Epithelial cell of esophagus (primary cell): ENCODE results near the gene DENND2C.

ENCODE experiments used
- DNase-seq: peaks from one replicate; pipeline ENCODE4 v3.0.0; 2010; ENCODE audit warnings: low read depth
- H3K4me3 ChIP-seq: 2 replicates; pipeline ENCODE4 v1.5.1; 2011; ENCODE audit warnings: mild to moderate bottlenecking, low read length, control low read depth
- TF ChIP-seq, protein P1 (sequence below): IDR thresholded peaks from 2 replicates; pipeline ENCODE4 v1.5.1; 2011; ENCODE audit warnings: low read depth, mild to moderate bottlenecking, low read length, control low read depth, inconsistent platforms; ENCODE audit not compliant: insufficient read depth; ENCODE audit errors: missing control alignments

DENND2C gene

DNA sequence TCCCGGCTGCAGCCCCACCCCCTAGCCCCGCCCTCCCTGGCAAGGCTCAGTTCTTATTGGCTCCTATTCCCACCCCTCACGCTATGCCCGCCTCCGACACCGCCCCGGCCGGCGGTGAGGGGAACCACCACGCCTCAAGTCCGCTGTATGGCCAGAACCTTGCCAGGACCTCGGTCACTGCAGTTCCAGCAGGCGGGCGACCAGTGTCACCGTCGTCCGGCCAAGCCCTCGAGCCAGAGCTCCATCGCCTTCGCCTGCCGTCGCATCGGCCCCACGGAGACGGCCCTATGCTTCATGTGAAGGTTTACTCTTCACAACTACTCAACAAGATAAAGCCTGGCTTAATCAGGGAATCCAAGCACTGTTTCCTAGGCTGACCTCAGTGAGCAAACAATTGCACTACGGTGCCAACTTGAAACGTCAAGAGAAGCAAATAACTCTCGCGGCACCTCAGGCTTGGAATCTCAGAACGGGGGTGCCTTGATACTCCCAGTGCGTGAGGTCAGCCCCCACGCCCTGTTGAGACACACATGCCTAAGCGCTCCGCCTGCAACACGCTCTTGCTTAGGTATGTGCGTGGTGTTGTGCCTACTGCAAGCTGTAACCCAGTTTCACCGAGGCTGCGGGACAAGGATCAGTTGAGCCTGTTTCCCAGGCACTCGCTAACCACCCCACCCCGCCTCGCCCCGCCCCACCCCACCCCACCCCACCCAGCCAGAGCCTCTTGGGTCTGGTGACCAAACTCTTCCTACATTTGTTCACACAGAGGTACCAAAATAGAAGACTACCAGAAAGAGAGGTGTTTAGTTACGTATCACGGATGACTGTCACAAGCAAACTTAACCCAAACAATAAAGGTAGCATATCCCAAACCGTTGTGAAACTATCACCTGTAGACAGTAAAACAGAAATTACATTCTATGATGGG lies 498 bp upstream of the DENND2C start:
- TF ChIP-seq, protein P1, sequence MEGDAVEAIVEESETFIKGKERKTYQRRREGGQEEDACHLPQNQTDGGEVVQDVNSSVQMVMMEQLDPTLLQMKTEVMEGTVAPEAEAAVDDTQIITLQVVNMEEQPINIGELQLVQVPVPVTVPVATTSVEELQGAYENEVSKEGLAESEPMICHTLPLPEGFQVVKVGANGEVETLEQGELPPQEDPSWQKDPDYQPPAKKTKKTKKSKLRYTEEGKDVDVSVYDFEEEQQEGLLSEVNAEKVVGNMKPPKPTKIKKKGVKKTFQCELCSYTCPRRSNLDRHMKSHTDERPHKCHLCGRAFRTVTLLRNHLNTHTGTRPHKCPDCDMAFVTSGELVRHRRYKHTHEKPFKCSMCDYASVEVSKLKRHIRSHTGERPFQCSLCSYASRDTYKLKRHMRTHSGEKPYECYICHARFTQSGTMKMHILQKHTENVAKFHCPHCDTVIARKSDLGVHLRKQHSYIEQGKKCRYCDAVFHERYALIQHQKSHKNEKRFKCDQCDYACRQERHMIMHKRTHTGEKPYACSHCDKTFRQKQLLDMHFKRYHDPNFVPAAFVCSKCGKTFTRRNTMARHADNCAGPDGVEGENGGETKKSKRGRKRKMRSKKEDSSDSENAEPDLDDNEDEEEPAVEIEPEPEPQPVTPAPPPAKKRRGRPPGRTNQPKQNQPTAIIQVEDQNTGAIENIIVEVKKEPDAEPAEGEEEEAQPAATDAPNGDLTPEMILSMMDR: no peak
- H3K4me3 ChIP-seq: peak overlapping the region; percentile 79
- DNase-seq: peak; percentile 100

DNA sequence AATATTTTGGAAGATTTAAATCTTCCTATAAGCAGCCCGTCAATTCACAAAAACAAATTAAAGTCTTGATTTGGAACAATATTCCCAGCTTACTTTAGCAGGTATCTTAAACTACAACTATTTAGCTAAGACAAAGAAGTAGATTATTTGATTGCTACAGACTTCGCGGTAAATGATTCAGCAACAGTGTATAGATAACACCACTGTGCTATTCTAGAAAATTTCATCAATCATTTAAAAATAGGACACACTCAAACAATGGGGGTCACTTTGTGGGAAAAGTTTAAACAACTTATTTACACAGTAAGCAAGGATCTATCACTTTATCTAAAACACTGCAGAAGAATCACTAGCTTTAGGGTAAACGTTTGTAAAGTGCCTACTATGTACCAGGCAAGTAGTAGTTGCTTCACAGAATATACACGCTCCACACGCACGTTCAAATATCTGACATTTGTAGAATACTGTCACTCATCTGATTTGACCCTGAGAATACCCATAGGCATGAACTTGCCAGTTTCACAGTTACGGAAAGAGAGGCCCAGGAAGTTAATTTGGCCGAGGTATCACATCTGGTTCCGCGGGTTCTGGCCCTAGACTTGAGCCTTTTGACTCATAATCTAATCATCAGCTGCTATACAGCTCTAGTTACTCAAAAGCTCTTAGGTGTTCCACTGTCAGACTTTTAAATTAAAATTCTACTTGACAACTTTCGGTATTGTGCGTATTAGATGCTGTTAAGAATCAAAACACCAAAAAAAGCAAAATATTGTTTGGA lies 876 bp downstream of the DENND2C start:
- peak; percentile 85 for DNase-seq
- TF ChIP-seq, protein P1: no peak
- H3K4me3 ChIP-seq: peak overlapping the region; percentile 79

DNA sequence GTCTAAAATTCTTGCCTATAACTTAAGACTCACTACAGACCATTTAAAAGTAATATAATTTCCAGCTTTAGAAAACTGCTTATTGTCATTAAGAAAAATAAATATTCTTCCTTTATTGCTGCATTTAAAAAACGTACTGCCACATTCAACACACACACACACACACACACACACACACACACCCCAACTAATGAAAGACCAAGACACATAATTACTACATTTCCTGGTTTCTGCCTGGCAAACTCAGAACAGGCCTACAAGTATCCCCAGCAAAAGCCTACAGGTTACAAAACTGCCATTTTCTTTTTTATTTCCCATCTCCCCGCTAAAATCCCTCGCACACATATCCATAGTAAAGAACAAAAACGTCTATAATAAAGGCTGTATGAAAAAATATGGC lies 1.5 kb downstream of the DENND2C start:
- DNase-seq: peak; percentile 30
- TF ChIP-seq, protein P1: no peak
- peak overlapping the region; percentile 79 for H3K4me3 ChIP-seq

DNA sequence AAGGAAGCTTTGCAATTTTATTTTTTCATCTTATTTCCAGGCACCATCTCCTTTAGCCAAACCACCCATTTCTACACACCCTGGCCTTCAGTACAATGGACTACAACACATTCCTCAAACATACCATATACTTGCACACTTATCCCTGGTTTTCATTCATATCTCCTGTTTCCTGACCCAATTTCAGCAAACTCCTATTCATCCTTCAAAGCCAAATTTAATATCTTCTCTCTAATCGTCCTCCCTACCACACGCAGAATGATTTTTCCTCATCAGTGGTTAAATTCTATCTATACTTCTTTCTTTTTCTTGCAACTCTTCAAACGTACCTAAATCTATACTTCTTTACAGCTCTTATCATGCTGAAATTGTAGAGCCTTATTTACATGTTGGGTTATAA lies 2.9 kb downstream of the DENND2C start:
- no peak overlapping the region for H3K4me3 ChIP-seq
- no peak for DNase-seq
- TF ChIP-seq, protein P1: no peak

DNA sequence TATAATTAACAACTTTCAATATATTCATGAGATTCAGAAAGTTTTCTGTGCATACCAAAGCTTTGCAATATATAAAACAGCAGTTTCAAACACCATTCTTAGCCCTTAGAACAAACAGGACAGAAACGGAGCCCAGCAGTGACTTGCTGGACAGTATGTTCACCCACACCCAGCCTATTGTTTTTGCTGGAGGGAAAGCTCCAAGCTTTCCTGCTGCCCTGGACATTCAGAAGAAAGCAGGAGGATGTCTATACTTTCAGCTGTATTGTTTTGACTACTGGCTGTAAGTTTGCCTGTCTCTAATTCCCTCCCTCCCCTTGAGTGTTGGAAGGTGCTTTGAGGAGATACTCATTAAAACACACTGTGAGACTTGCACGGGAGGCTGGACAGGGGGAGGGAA lies 9.6 kb downstream of the DENND2C start:
- TF ChIP-seq, protein P1: no peak
- no peak for DNase-seq
- no peak overlapping the region for H3K4me3 ChIP-seq

DNA sequence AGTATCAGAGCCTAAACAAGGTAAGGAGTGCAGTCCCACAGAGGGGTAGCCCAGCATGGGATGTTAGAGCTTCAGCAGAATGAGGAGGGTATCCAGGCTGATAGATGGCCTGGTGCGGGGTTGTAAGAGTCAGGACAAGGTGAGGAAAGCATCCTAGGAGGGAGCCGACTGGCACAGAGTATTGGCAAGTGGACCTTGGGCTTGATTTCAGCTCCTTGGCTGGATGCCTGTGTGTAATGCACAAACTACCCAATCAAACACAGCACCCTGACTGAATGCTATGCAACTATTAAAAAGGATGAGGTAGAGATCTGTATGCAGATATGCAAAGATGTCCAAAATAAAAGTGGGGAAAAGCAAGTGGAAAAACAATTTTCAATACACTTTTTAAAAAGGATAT lies 18.0 kb downstream of the DENND2C start:
- no peak for DNase-seq
- H3K4me3 ChIP-seq: no peak overlapping the region
- TF ChIP-seq, protein P1: no peak

DNA sequence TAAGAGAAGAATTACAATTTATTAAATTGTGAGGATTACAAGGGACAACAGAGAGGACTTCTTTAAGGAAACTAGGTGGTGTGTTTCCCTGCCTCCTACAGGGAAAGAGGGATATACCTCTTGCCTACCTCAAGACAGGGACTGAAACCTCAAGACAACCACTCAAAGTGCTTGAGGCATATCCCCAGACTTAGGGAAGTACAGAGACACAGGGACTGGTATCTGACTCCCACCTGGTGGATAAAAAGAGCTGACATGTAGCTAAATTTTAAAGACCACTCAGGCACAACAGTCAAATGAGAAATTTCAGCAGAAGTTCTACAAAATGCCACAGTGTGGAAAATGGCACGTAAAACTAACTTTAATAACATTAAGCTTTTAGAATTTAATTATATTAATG lies 21.3 kb downstream of the DENND2C start:
- DNase-seq: no peak
- no peak overlapping the region for H3K4me3 ChIP-seq
- TF ChIP-seq, protein P1: peak; percentile 5
